Caco-2 (cell line): ENCODE results near the gene SMYD1. TPM values are rescaled to one million over a fixed set of nuclear protein-coding genes. Genes with fewer than 3 reads are reported as not detected.

Experiments
- BruUV-seq: library from RNA; stranded (reverse); fragments of 400-500 nt; replicated peaks from 2 replicates; lab custom pipeline; 2021; lab: Mats Ljungman, UMichigan
- CTCF ChIA-PET: fragments of 300-600 bp; sonication (Branson Sonifier 250); formaldehyde crosslinking; loops from one replicate; lab custom pipeline; 2022; ENCODE audit warnings: antibody characterized with exemption; lab: Charles Lee
- POLR2A ChIA-PET: fragments of 300-600 bp; sonication (Branson Sonifier 250); formaldehyde crosslinking; loops from one replicate; lab custom pipeline; 2022; ENCODE audit warnings: antibody characterized with exemption; lab: Charles Lee
- DNase-seq, 2 experiments: peaks; one replicate each; pipeline versions ENCODE4 v3.0.0 to v3.0.0-alpha.2; 2020 to 2022
- H3K27me3 ChIP-seq: replicated peaks from 2 replicates; pipeline ENCODE4 v1.6.0; 2011; ENCODE audit warnings: low read length; ENCODE audit not compliant: control insufficient read depth, insufficient read depth
- H3K36me3 ChIP-seq: 2 replicates; pipeline ENCODE4 v1.5.1; 2011; ENCODE audit warnings: low read length; ENCODE audit not compliant: control insufficient read depth, insufficient read depth
- H3K4me1 ChIP-seq: fragments of 250-450 bp; sonication (Bioruptor Pico); 2 replicates; pipeline ENCODE4 v1.5.1; 2020; ENCODE audit warnings: mild to moderate bottlenecking
- H3K4me3 ChIP-seq: 2 replicates; pipeline ENCODE4 v1.5.1; 2011; ENCODE audit warnings: low read depth, mild to moderate bottlenecking, control low read depth, low read length
- H3K9me3 ChIP-seq: fragments of 250-450 bp; sonication (Bioruptor Pico); 2 replicates; pipeline ENCODE4 v1.5.1; 2020; ENCODE audit warnings: mild to moderate bottlenecking, moderate library complexity
- H3K27ac Mint-ChIP-seq: one replicate; pipeline ENCODE4 v1.8.0; 2022; ENCODE audit warnings: mixed read lengths; ENCODE audit not compliant: unreplicated experiment
- H3K27me3 Mint-ChIP-seq: one replicate; pipeline ENCODE4 v1.8.0; 2022; ENCODE audit warnings: mixed read lengths; ENCODE audit not compliant: insufficient read depth, unreplicated experiment
- H3K36me3 Mint-ChIP-seq: one replicate; pipeline ENCODE4 v1.8.0; 2022; ENCODE audit warnings: mild to moderate bottlenecking, mixed read lengths; ENCODE audit not compliant: insufficient read depth, unreplicated experiment
- H3K4me1 Mint-ChIP-seq: one replicate; pipeline ENCODE4 v1.8.0; 2022; ENCODE audit warnings: low read depth, mixed read lengths; ENCODE audit not compliant: unreplicated experiment
- H3K4me3 Mint-ChIP-seq: one replicate; pipeline ENCODE4 v1.8.0; 2022; ENCODE audit warnings: mild to moderate bottlenecking, moderate library complexity, mixed read lengths; ENCODE audit not compliant: unreplicated experiment
- H3K9me3 Mint-ChIP-seq: one replicate; pipeline ENCODE4 v1.8.0; 2022; ENCODE audit warnings: mixed read lengths; ENCODE audit not compliant: unreplicated experiment
- CTCF ChIP-seq, 2 experiments: fragments of 200-600 bp in 1 of 2; IDR thresholded peaks; 1 replicate in 1 of 2; 2 replicates in 1 of 2; pipeline versions ENCODE4 v1.5.1 to v1.8.0; 2011 to 2022; ENCODE audit warnings: antibody characterized with exemption in 1 of 2, control low read depth in 1 of 2, inconsistent platforms in 1 of 2, low read depth in 1 of 2, low read length in 1 of 2, mild to moderate bottlenecking in 1 of 2, moderate library complexity in 1 of 2; ENCODE audit not compliant: insufficient read depth in 1 of 2, severe bottlenecking in 1 of 2, unreplicated experiment in 1 of 2
- intact Hi-C: fragments of 100-400 bp; cut with micrococcal nuclease; formaldehyde crosslinking; loops from one replicate; pipeline ENCODE4 v1.10.0; 2022; ENCODE audit not compliant: unreplicated experiment
- total RNA-seq: library from RNA; stranded (reverse); gene quantifications from 2 replicates; pipeline ENCODE4 v1.2.3, GENCODE V29; 2022

Gene SMYD1
- total RNA-seq, 1 experiment from 2014 or later, result not detected

GRCh38 chr2:88068044-88068443 is 419 bp downstream of the SMYD1 start:
- no TSS peak for BruUV-seq
- no peak for TF ChIP-seq CTCF (IDR thresholded peaks at IDR 0.05; ENCODE audit: insufficient read depth in 1 of 2, low read depth in 1 of 2, low read length in 1 of 2, severe bottlenecking in 1 of 2, unreplicated experiment in 1 of 2)
- DNase-seq, result no peak
- H3K27ac Mint-ChIP-seq, result no peak overlapping the region
- no peaks in the 10 kb centered on the region for H3K27me3 Mint-ChIP-seq
- H3K36me3 ChIP-seq, result no peaks in the 10 kb centered on the region
- peaks cover 6% of the 10 kb centered on the region for H3K4me1 Mint-ChIP-seq
- H3K4me3 Mint-ChIP-seq, result no peak overlapping the region
- no peaks in the 10 kb centered on the region for H3K9me3 ChIP-seq
- ChIA-PET CTCF (no interaction called here), POLR2A (no interaction called here)
- intact Hi-C loops, result no loop called here
- no peaks in the 10 kb centered on the region for H3K36me3 Mint-ChIP-seq
- H3K9me3 Mint-ChIP-seq, result no peaks in the 10 kb centered on the region
- H3K4me1 ChIP-seq, result 0 out of 2 replicates have a peak, but pooled peaks cover 3% of the 10 kb centered on the region
- no peak overlapping the region for H3K4me3 ChIP-seq
- no peaks in the 10 kb centered on the region for H3K27me3 ChIP-seq

- intact Hi-C loops, result no loop called here
- Mint-ChIP-seq H3K27me3 (no peaks in the 10 kb centered on the region), H3K27ac (no peak overlapping the region), H3K9me3 (no peaks in the 10 kb centered on the region), H3K36me3 (no peaks in the 10 kb centered on the region), H3K4me1 (peaks cover 3% of the 10 kb centered on the region), H3K4me3 (no peak overlapping the region)
- BruUV-seq, result no TSS peak
- TF ChIP-seq CTCF (IDR thresholded peaks at IDR 0.05; ENCODE audit: insufficient read depth in 1 of 2, low read depth in 1 of 2, low read length in 1 of 2, severe bottlenecking in 1 of 2, unreplicated experiment in 1 of 2), result no peak
- Histone ChIP-seq H3K4me1 (0 out of 2 replicates have a peak, but pooled peaks cover 3% of the 10 kb centered on the region), H3K4me3 (no peak overlapping the region), H3K36me3 (no peaks in the 10 kb centered on the region), H3K27me3 (no peaks in the 10 kb centered on the region), H3K9me3 (peaks cover 6% of the 10 kb centered on the region; the same call in 1 of the 2 replicates)
- no peak for DNase-seq
- CTCF ChIA-PET, result no interaction called here
- POLR2A ChIA-PET, result no interaction called here
Measured at GRCh38 chr2:88069117-88069516, 1.5 kb downstream of the SMYD1 start.

- ChIA-PET POLR2A (no interaction called here), CTCF (no interaction called here)
- Histone ChIP-seq H3K4me1 (0 out of 2 replicates have a peak, but pooled peaks cover 3% of the 10 kb centered on the region), H3K9me3 (peaks cover 6% of the 10 kb centered on the region; the same call in 1 of the 2 replicates), H3K4me3 (no peak overlapping the region), H3K36me3 (no peaks in the 10 kb centered on the region), H3K27me3 (no peaks in the 10 kb centered on the region)
- intact Hi-C loops, result no loop called here
- Mint-ChIP-seq H3K36me3 (no peaks in the 10 kb centered on the region), H3K4me3 (no peak overlapping the region), H3K4me1 (no peaks in the 10 kb centered on the region), H3K27ac (no peak overlapping the region), H3K9me3 (no peaks in the 10 kb centered on the region), H3K27me3 (no peaks in the 10 kb centered on the region)
- TF ChIP-seq CTCF (IDR thresholded peaks at IDR 0.05; ENCODE audit: insufficient read depth in 1 of 2, low read depth in 1 of 2, low read length in 1 of 2, severe bottlenecking in 1 of 2, unreplicated experiment in 1 of 2), result no peak
- no TSS peak for BruUV-seq
- DNase-seq, result no peak
Measured at GRCh38 chr2:88070055-88070454, 2.4 kb downstream of the SMYD1 start.
